Cardiac fibroblast (primary cell): Measurements from ENCODE around the gene MEI1.

Source experiments
- DNase-seq, 2 donors: peaks; one replicate each; pipeline versions ENCODE4 v3.0.0 to v3.0.0-alpha.2; 2010; ENCODE audit warnings: low read depth in 2 of 2
- H3K4me3 ChIP-seq, 2 donors: replicated peaks in 1 of 2; 1 replicate in 1 of 2; 2 replicates in 1 of 2; pipeline ENCODE4 v1.5.1; 2011; ENCODE audit warnings: low read depth in 2 of 2, low read length in 2 of 2, mild to moderate bottlenecking in 2 of 2, moderate library complexity in 1 of 2
- TF ChIP-seq, protein P1 (sequence below): IDR thresholded peaks from one replicate; pipeline ENCODE4 v1.5.1; 2011; ENCODE audit warnings: low read depth, mild to moderate bottlenecking, low read length, inconsistent platforms

The MEI1 gene

DNA sequence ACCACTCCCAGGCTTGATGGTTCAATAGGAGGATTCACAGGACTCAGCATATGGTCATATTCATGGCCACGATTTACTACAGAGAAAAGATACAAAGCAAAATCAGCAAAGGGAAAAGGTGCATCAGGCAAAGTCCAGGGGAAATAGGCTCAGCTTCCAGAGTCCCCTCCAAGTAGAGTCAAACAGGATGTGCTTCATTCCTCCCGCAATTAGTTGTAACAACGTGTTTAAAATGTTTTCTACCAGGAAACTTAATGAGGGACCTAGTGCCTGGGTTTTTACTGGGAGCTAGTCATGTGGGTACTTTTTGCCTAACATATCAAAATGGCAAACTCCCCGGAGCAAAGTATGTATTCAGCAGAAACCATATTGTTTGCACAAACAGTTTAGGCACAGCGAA is 118.7 kb downstream of the MEI1 start:
- no peak overlapping the region for H3K4me3 ChIP-seq
- TF ChIP-seq, protein P1, sequence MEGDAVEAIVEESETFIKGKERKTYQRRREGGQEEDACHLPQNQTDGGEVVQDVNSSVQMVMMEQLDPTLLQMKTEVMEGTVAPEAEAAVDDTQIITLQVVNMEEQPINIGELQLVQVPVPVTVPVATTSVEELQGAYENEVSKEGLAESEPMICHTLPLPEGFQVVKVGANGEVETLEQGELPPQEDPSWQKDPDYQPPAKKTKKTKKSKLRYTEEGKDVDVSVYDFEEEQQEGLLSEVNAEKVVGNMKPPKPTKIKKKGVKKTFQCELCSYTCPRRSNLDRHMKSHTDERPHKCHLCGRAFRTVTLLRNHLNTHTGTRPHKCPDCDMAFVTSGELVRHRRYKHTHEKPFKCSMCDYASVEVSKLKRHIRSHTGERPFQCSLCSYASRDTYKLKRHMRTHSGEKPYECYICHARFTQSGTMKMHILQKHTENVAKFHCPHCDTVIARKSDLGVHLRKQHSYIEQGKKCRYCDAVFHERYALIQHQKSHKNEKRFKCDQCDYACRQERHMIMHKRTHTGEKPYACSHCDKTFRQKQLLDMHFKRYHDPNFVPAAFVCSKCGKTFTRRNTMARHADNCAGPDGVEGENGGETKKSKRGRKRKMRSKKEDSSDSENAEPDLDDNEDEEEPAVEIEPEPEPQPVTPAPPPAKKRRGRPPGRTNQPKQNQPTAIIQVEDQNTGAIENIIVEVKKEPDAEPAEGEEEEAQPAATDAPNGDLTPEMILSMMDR: no peak
- DNase-seq: no peak

- TF ChIP-seq, protein P1: no peak
- no peak for DNase-seq
- no peak overlapping the region for H3K4me3 ChIP-seq
Observed at GRCh38 chr22:41818596-41818995, 119.3 kb downstream of the MEI1 start.

- DNase-seq: no peak
Observed at GRCh38 chr22:41819257-41819656, 120.0 kb downstream of the MEI1 start.

GRCh38 chr22:41820447-41820846 is 121.1 kb downstream of the MEI1 start:
- TF ChIP-seq, protein P1: no peak
- DNase-seq: no peak
- H3K4me3 ChIP-seq: no peak overlapping the region

More at GRCh38 chr22:41819257-41819656, 120.0 kb downstream of the MEI1 start:
- TF ChIP-seq, protein P1: no peak
- H3K4me3 ChIP-seq: no peak overlapping the region

DNA sequence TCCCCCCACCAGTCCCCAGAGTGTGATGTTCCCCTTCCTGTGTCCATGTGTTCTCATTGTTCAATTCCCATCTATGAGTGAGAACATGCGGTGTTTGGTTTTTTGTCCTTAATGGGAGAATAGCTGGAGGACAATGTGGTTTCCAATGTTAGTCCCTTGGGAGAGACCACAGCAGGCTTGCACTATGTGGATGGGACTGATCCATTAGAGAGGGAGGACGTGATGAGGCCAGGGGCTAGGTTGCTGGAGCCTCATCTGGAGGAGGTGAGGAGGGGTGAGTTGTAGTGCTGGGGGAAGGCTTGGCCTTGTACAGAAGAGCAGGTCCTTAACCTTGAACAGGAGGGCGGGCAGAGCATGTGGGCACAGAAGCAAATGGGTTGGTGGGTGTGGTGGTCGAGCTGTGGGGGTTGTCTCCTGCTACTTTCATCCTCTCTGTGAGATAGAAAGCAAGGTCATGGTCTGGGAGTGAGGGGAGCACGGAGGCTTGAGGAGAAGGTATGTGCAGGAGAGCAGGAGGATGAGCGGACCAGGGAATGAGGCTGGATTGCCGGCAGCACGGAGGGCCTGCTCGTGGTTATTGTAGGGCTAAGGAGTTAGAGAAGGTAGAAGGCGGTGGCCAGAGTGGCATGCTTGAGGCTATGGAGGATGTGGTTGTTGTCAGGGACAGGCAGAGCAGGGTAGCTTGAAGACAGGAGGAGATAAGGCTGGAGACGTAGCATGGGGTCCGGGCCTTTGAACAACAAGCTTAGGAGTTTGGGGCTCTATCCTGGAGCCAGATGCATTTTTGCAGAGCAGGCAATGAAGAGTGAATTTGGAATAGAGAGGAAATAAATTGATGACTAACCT is 122.4 kb downstream of the MEI1 start:
- no peak overlapping the region for H3K4me3 ChIP-seq
- DNase-seq: no peak
- TF ChIP-seq, protein P1: no peak

DNA sequence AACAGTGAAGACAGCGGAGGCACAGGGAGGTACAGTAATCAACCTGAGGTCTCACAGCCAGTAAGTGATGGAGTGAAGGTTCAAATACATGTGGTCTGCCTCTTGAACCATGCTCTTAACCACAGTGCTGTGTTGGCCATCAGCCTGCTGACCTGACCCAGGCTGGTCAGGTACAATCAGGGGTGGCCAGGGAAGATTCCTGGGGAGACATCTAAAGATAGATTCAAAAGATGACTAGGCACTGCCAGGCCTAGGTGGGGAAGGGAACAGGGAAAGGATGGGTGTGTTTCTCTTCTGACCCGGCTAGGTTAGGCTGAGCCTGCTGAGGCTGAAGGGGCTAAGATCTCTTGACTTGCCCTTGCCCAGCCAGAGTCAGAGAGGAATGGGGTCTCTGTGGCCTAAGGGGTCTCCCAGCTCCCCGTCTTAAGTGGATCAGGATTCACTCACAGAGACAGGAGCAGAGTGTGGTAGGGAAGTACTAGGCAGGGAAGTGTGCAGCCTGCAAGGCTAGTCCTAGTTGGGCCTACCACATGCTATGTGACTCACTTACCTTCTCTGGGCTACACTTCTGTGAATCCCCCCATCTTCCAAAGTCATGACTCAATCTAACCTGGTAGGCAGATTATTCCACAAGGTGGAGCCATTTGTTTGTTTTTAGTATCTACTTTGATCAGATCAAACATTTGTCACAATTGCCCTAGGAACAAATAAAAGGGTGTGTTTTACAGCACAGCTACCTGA is 123.2 kb downstream of the MEI1 start:
- peak; percentile 68 to 81 for DNase-seq
- no peak overlapping the region for H3K4me3 ChIP-seq
- TF ChIP-seq, protein P1: peak; percentile 37
